Left lung (tissue), 10 donors: Measurements from ENCODE around the gene MSX2. TPM values are rescaled to one million over a fixed set of nuclear protein-coding genes. Genes with fewer than 3 reads are reported as not detected.

ENCODE experiments used
- ATAC-seq: fragments of 200-7000 bp; cut with Tn5 transposase; one replicate; pipeline ENCODE4 v1.9.1; 2020; ENCODE audit warnings: moderate library complexity
- DNase-seq, 4 donors: peaks; one replicate each; pipeline ENCODE4 v3.0.0-alpha.2; 2013 to 2020
- H3K27ac ChIP-seq, 2 donors: fragments of 200-600 bp; sonication (generic) in 1 of 2; one replicate each; pipeline versions ENCODE4 v1.5.0 to v1.8.0; 2020 to 2021
- H3K27me3 ChIP-seq, 2 donors: fragments of 200-600 bp; sonication (generic) in 1 of 2; one replicate each; pipeline versions ENCODE4 v1.5.0 to v1.8.0; 2020 to 2021
- H3K36me3 ChIP-seq, 2 donors: fragments of 200-600 bp; sonication (generic) in 1 of 2; one replicate each; pipeline versions ENCODE4 v1.5.0 to v1.8.0; 2020 to 2021
- H3K4me1 ChIP-seq, 2 donors: fragments of 200-600 bp; one replicate each; pipeline ENCODE4 v1.8.0; 2021
- H3K4me3 ChIP-seq, 2 donors: fragments of 200-600 bp; sonication (generic) in 1 of 2; one replicate each; pipeline versions ENCODE4 v1.5.0 to v1.8.0; 2020 to 2021; ENCODE audit warnings: mild to moderate bottlenecking in 1 of 2
- H3K9me3 ChIP-seq, 2 donors: fragments of 200-600 bp; sonication (generic) in 1 of 2; one replicate each; pipeline versions ENCODE4 v1.5.0 to v1.8.0; 2020 to 2021
- intact Hi-C, 2 donors: fragments of 100-400 bp; cut with DNase I; formaldehyde crosslinking; loops; one replicate each; pipeline versions ENCODE4 v1.11.2 to v1.14.2; 2022
- polyA plus RNA-seq, 6 donors: library from polyadenylated mRNA; unstranded; fragments of 120-200 nt; gene quantifications; one replicate each; pipeline ENCODE4 v1.2.1, GENCODE V29; 2013; ENCODE audit not compliant: insufficient read length in 6 of 6
- total RNA-seq, 2 donors: library from RNA; stranded (reverse); fragmentation: NEBNext Ultra II Directional; extraction: Animal tissue kit (Norgen Biotek cat#: 25700); gene quantifications; one replicate each; pipeline ENCODE4 v1.2.1, GENCODE V29; 2021
- TF ChIP-seq, protein P1 (sequence below), 2 donors: fragments of 200-600 bp; sonication (generic) in 1 of 2; IDR thresholded peaks; one replicate each; pipeline versions ENCODE4 v1.5.0 to v1.8.0; 2021; ENCODE audit warnings: antibody characterized with exemption in 2 of 2
- donor health status: DM: no; HTN: yes; CAD: no.
- donor health status: DM: no; HTN: no; CAD: no.

MSX2 gene
- total and polyA plus RNA-seq, 8 donors: 0.70 to 2.2 (median 1.3) TPM

DNA sequence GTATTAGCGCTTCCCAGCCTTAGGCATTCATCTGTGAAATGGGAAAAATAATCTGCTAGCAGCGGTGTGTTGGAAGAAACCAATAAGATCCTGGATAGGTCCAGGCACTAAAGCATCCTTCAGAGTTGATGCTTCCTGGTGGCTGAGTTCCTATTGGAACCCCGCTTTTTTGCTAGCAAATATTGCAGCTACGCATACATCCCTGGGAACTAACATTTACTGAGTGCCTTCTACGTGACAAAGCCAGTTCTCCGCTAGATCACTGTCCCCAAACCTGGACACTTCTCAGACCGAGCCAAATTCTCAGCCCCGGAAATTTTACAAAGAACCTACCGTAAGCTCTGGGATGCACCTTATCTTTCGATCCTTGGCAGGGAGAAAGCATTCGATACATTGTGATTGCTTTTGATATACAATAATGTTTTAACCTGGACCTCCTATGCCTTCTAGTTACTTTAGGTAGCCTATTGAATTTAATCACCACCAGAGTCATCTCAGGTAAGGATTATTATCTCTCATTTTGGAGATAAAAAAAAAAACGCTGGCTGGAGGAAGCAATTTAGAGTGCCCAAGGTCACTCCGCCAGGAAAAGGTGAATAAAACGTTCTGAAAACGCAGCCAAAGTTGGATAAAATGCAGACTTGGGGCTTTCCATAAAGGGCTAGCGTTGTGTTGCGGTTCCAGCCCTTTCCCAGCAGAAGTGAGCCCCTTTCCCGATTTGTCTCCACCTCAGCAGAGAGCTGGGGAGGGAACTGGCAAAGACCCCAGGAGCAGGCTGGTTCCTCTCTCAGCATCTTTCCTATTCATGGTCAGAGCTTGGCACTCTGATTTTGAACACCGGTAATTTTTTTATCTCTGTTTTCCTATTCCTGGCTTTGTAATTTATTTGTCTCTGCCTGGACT is 2.6 kb upstream of the MSX2 start:
- H3K27me3 ChIP-seq: peaks cover 85 to 100% of the 10 kb centered on the region in 2 donors
- no peak overlapping the region for H3K4me3 ChIP-seq
- intact Hi-C loops: no loop called here

DNA sequence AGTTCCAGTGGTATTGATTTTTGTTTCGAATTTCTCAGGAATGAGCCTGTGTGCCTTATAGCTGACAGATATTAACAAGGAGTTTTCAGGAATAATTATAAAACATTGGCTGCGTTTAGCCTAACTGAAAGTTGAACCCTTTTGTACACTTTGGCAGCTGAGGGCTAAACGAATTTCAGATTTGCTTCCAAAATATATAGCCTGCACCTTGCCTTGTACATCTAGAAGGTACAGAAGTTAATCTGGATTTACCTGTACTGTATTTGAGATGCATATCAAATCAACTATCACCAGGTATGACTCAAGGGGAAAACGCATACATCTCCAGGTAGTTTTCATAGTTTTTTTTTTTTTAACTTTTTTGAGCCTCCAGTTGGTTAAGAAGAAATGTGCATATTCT is 1.9 kb upstream of the MSX2 start:
- H3K4me3 ChIP-seq: no peak overlapping the region
- no peaks in the 10 kb centered on the region for H3K36me3 ChIP-seq
- no peaks in the 10 kb centered on the region for H3K9me3 ChIP-seq
- intact Hi-C loops: no loop called here
- peaks cover 3 to 13% of the 10 kb centered on the region in 2 donors for H3K4me1 ChIP-seq
- H3K27ac ChIP-seq: no peak overlapping the region
- no peak for DNase-seq
- H3K27me3 ChIP-seq: peaks cover 89 to 100% of the 10 kb centered on the region in 2 donors
- TF ChIP-seq, protein P1, sequence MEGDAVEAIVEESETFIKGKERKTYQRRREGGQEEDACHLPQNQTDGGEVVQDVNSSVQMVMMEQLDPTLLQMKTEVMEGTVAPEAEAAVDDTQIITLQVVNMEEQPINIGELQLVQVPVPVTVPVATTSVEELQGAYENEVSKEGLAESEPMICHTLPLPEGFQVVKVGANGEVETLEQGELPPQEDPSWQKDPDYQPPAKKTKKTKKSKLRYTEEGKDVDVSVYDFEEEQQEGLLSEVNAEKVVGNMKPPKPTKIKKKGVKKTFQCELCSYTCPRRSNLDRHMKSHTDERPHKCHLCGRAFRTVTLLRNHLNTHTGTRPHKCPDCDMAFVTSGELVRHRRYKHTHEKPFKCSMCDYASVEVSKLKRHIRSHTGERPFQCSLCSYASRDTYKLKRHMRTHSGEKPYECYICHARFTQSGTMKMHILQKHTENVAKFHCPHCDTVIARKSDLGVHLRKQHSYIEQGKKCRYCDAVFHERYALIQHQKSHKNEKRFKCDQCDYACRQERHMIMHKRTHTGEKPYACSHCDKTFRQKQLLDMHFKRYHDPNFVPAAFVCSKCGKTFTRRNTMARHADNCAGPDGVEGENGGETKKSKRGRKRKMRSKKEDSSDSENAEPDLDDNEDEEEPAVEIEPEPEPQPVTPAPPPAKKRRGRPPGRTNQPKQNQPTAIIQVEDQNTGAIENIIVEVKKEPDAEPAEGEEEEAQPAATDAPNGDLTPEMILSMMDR (IDR thresholded peaks at IDR 0.05): no peak
- ATAC-seq: no peak

More for the DNA sequence above, 2.6 kb upstream of the MSX2 start:
- H3K4me1 ChIP-seq: peaks cover 3 to 13% of the 10 kb centered on the region in 2 donors
- ATAC-seq (no peak), DNase-seq (no peak)
- H3K27ac ChIP-seq: no peak overlapping the region
- TF ChIP-seq, protein P1 (IDR thresholded peaks at IDR 0.05): no peak
- no peaks in the 10 kb centered on the region for H3K9me3 ChIP-seq
- no peaks in the 10 kb centered on the region for H3K36me3 ChIP-seq

DNA sequence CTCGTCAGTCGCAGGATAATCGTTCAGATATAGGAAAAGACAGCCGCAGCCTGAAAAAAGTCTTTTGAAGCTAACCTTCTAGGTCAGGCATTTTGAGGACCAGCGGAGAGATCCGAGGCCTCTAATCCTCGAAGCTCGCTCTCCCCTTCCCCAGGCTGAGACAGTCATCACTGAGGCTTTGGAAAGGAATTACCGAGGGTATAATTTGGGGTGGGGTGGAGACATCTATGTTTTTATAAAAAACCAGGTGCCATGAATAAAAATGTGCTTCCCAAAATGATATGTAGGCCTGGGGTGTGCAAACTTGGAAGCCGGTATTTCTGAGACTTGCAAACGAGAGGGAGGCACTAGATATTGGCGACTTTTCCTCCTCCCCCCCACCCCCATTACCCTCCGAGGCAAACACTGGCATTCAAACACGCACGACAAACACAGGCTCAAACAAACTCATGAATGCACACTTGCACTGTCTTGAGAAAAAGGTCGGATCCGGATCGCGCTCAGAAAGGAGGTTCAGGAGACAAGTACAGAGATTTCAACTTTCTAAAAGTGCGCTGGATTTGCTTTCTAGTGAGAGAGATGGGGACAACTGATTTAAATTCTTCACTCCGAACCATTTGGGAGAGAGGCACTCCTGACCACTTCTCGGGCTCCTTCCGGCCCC is 935 bp upstream of the MSX2 start:
- Histone ChIP-seq H3K27ac (no peak overlapping the region), H3K9me3 (no peaks in the 10 kb centered on the region), H3K36me3 (no peaks in the 10 kb centered on the region), H3K4me1 (peaks cover 3 to 13% of the 10 kb centered on the region in 2 donors), H3K27me3 (peaks cover 81 to 100% of the 10 kb centered on the region in 2 donors), H3K4me3 (peak overlapping the region; percentile 44 to 45)
- TF ChIP-seq, protein P1 (IDR thresholded peaks at IDR 0.05): no peak
- intact Hi-C loops: no loop called here
- ATAC-seq (no peak), DNase-seq (no peak)

DNA sequence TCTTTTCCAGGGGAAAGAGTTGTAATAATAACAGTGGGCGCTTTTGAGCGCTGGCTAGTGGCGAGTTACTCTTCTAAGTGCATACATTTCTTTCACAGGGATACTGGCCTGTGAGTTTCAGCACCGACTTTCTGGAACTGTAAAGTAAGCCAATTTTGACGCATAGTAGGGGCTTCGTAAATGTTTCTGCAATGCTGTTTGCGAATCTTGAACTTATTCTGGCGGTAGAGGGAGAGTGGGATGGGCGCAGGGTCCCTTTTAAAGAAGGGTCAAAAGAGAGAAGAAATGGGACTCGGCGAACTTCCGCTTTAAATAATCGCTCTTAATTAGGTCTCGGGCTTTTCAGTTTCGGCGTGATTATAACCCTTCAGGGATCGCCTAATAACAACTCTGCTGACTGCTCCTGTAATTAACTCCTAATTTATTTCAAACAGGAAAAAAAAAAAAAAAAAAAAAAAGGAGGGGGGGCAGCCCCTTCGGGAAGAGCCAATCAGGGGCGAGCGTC is 351 bp upstream of the MSX2 start:
- Histone ChIP-seq H3K4me1 (peaks cover 3 to 13% of the 10 kb centered on the region in 2 donors), H3K9me3 (no peaks in the 10 kb centered on the region), H3K27me3 (peaks cover 75 to 98% of the 10 kb centered on the region in 2 donors), H3K4me3 (peak overlapping the region; percentile 44 to 45), H3K27ac (no peak overlapping the region), H3K36me3 (no peaks in the 10 kb centered on the region)
- peak; percentile 36 for ATAC-seq
- DNase-seq: no peak
- TF ChIP-seq, protein P1 (IDR thresholded peaks at IDR 0.05): no peak
- intact Hi-C loops: no loop called here
